Breast epithelium (tissue), 4 donors: Measurements from ENCODE around the gene ARHGEF5. TPM values are rescaled to one million over a fixed set of nuclear protein-coding genes. Genes with fewer than 3 reads are reported as not detected.

ENCODE experiments used
- DNase-seq, 2 donors: peaks; one replicate each; pipeline ENCODE4 v3.0.0-alpha.2; 2019; ENCODE audit warnings: low spot score in 2 of 2
- H3K27ac ChIP-seq, 2 donors: fragments of 200-600 bp; sonication (generic) in 1 of 2; one replicate each; pipeline ENCODE4 v1.5.1; 2016 to 2019; ENCODE audit warnings: mild to moderate bottlenecking in 1 of 2
- H3K27me3 ChIP-seq, 2 donors: fragments of 200-600 bp; sonication (generic) in 1 of 2; one replicate each; pipeline versions ENCODE4 v1.5.1 to v1.6.0; 2017 to 2019; ENCODE audit warnings: control low read depth in 1 of 2, mild to moderate bottlenecking in 1 of 2
- H3K36me3 ChIP-seq: fragments of 200-600 bp; one replicate; pipeline ENCODE4 v1.5.1; 2019
- H3K4me1 ChIP-seq, 2 donors: fragments of 200-600 bp; sonication (generic); one replicate each; pipeline ENCODE4 v1.5.1; 2016 to 2019; ENCODE audit warnings: control low read depth in 1 of 2
- H3K4me3 ChIP-seq, 3 donors: fragments of 200-600 bp; sonication (generic); 1 replicate in 2 of 3; 2 replicates in 1 of 3; pipeline ENCODE4 v1.5.1; 2016 to 2019; ENCODE audit warnings: mild to moderate bottlenecking in 3 of 3, moderate library complexity in 2 of 3
- H3K9me3 ChIP-seq, 2 donors: fragments of 200-600 bp; sonication (generic) in 1 of 2; one replicate each; pipeline ENCODE4 v1.5.1; 2016 to 2019; ENCODE audit warnings: control low read depth in 1 of 2
- CTCF ChIP-seq, 3 donors: fragments of 450-650 bp; IDR thresholded peaks; one replicate each; pipeline ENCODE4 v1.5.1; 2016 to 2017; ENCODE audit warnings: antibody characterized with exemption in 3 of 3, mild to moderate bottlenecking in 3 of 3, moderate library complexity in 3 of 3
- POLR2A ChIP-seq: fragments of 450-650 bp; IDR thresholded peaks from one replicate; pipeline ENCODE4 v1.6.1; 2016; ENCODE audit warnings: antibody characterized with exemption, mild to moderate bottlenecking, moderate library complexity
- POLR2AphosphoS5 ChIP-seq, 3 donors: sonication (generic); formaldehyde crosslinking; IDR thresholded peaks; one replicate each; pipeline ENCODE4 v1.6.1; 2017; ENCODE audit warnings: antibody characterized with exemption in 3 of 3
- intact Hi-C: fragments of 100-400 bp; cut with DNase I; formaldehyde crosslinking; loops from one replicate; pipeline ENCODE4 v1.15.1; 2023; ENCODE audit warnings: low total_unique reads
- total RNA-seq, 3 donors: library from RNA; depleted of rRNA; stranded (reverse); fragments of >200 nt; gene quantifications; one replicate each; pipeline ENCODE4 v1.1.0, GENCODE V29; 2016

The ARHGEF5 gene
- total RNA-seq, 3 donors from 2014 or later, result 5.9 to 71.7 (median 31.8) TPM

GRCh38 chr7:144391014-144391413 lies 35.8 kb downstream of the ARHGEF5 start:
- Histone ChIP-seq H3K36me3 (no peaks in the 10 kb centered on the region), H3K4me3 (no peak overlapping the region), H3K27ac (no peak overlapping the region), H3K27me3 (no peaks in the 10 kb centered on the region), H3K9me3 (no peaks in the 10 kb centered on the region), H3K4me1 (no peaks in the 10 kb centered on the region)
- intact Hi-C loops, result no loop called here
- TF ChIP-seq POLR2A (no peak), CTCF (IDR thresholded peaks at IDR 0.05) (no peak), POLR2AphosphoS5 (IDR thresholded peaks at IDR 0.05) (no peak)
- no peak for DNase-seq

- no peak for DNase-seq
- no peaks in the 10 kb centered on the region for H3K4me1 ChIP-seq
- peak overlapping the region in 2 of 3 donors; percentile 2 to 45 for H3K4me3 ChIP-seq
- TF ChIP-seq CTCF (IDR thresholded peaks at IDR 0.05), result peak; percentile 62 to 85 (median 78)
- no peak for TF ChIP-seq POLR2AphosphoS5 (IDR thresholded peaks at IDR 0.05)
- H3K9me3 ChIP-seq, result no peaks in the 10 kb centered on the region
- H3K27me3 ChIP-seq, result no peaks in the 10 kb centered on the region
- H3K27ac ChIP-seq, result peak overlapping the region in 1 of 2 donors; percentile 33
- H3K36me3 ChIP-seq, result no peaks in the 10 kb centered on the region
- intact Hi-C loops, result no loop called here
Observed at GRCh38 chr7:144391823-144392255, 36.6 kb downstream of the ARHGEF5 start.

- DNase-seq, result no peak
- H3K9me3 ChIP-seq, result no peaks in the 10 kb centered on the region
- no peaks in the 10 kb centered on the region for H3K4me1 ChIP-seq
- TF ChIP-seq CTCF (IDR thresholded peaks at IDR 0.05) (no peak), POLR2A (no peak), POLR2AphosphoS5 (IDR thresholded peaks at IDR 0.05) (no peak)
- H3K36me3 ChIP-seq, result no peaks in the 10 kb centered on the region
- H3K4me3 ChIP-seq, result no peak overlapping the region
- no peak overlapping the region for H3K27ac ChIP-seq
- intact Hi-C loops, result no loop called here
- H3K27me3 ChIP-seq, result no peaks in the 10 kb centered on the region
Observed at GRCh38 chr7:144397086-144397485, 41.9 kb downstream of the ARHGEF5 start.

- intact Hi-C loops, result no loop called here
- H3K4me1 ChIP-seq, result no peaks in the 10 kb centered on the region
- no peak overlapping the region for H3K4me3 ChIP-seq
- H3K9me3 ChIP-seq, result no peaks in the 10 kb centered on the region
- no peaks in the 10 kb centered on the region for H3K36me3 ChIP-seq
- no peak for TF ChIP-seq POLR2AphosphoS5 (IDR thresholded peaks at IDR 0.05)
- TF ChIP-seq CTCF (IDR thresholded peaks at IDR 0.05), result no peak
- no peak for TF ChIP-seq POLR2A
- H3K27ac ChIP-seq, result no peak overlapping the region
- no peaks in the 10 kb centered on the region for H3K27me3 ChIP-seq
- DNase-seq, result no peak
Observed at GRCh38 chr7:144398291-144398690, 43.1 kb downstream of the ARHGEF5 start.

GRCh38 chr7:144398911-144399310 lies 43.7 kb downstream of the ARHGEF5 start:
- DNase-seq, result no peak
- Histone ChIP-seq H3K9me3 (no peaks in the 10 kb centered on the region), H3K4me1 (no peaks in the 10 kb centered on the region), H3K27me3 (no peaks in the 10 kb centered on the region), H3K4me3 (no peak overlapping the region), H3K36me3 (no peaks in the 10 kb centered on the region), H3K27ac (no peak overlapping the region)
- TF ChIP-seq CTCF (IDR thresholded peaks at IDR 0.05) (no peak), POLR2A (no peak)
- intact Hi-C loops, result no loop called here
